HEK293T (cell line): ENCODE data around the gene DLEU7.

ENCODE experiments used
- LEF1 ChIP-seq: fragments of 450-650 bp; IDR thresholded peaks from 2 replicates; pipeline ENCODE4 v1.6.1; 2017; ENCODE audit warnings: mild to moderate bottlenecking, borderline replicate concordance
- SUZ12 ChIP-seq: fragments of 450-650 bp; IDR thresholded peaks from 2 replicates; pipeline ENCODE4 v1.6.1; 2016; ENCODE audit warnings: mild to moderate bottlenecking
- TARDBP ChIP-seq: fragments of 450-650 bp; IDR thresholded peaks from 2 replicates; pipeline ENCODE4 v1.6.1; 2016
- ZNF384 ChIP-seq: fragments of 450-650 bp; IDR thresholded peaks from 2 replicates; pipeline ENCODE4 v1.6.1; 2016

DNA sequence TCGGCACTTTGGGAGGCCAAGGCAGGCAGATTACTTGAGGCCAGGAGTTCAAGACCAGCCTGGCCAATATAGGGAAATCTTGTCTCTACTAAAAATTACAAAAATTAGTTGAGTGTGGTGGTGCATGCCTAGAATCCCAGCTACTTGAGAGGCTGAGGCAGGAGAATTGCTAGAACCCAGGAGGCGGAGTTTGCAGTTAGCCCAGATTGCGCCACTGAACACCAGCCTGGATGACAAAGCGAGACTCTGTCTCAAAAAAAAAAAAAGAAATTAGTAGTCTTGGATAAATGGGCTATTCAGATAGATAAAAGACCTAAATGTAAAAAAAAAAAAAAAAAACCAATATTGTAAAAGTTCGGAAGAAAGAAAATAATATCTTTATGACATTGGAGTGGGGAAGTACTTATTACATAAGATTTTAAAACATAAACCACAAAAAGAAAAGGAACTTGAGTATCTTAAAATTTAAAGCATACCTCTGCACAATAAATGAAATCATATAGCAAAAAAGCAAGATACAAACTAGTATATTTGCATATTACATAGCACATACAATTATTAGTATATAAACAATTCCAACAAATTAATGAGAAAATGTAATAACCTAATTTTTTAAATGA, 39.4 kb upstream of the DLEU7 start:
- TF ChIP-seq ZNF384 (no peak), TARDBP (no peak), SUZ12 (no peak), LEF1 (no peak)
